ENCODE data around the gene CAMTA1.
"Not testable (repeated sequence)": the region's sequence is repeated elsewhere in the genome, so short reads cannot be mapped to it uniquely, and the experiment has no call there.

The CAMTA1 gene

DNA sequence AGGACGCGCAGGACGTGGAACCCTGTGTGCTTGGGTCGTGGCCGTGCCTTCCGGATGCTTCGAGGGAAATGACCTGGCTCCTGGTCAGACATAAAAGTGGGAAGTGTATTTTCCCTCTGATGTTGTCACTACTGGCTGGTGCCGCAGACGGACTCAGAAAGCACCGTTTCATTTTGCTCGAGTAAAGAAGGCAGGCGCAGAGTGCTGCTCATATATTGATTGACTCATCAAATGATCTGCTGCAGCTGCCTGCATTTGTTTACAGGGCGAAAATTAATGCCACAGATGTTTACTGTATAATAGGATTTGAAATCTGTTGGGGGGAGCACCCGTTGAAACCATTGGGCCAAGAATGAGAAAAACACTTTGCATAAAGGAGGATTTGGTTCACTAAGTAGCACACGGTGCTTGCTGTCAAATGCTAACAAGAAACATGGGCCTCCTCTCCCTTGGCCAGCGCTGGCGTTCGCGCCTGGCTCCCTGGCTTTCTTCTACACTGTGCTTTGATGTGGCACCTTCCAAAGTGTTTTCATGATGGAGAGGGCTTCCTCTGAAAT is 365.5 kb downstream of the CAMTA1 start:
- no peak for DNase-seq (ENCODE audit: low read depth)

DNA sequence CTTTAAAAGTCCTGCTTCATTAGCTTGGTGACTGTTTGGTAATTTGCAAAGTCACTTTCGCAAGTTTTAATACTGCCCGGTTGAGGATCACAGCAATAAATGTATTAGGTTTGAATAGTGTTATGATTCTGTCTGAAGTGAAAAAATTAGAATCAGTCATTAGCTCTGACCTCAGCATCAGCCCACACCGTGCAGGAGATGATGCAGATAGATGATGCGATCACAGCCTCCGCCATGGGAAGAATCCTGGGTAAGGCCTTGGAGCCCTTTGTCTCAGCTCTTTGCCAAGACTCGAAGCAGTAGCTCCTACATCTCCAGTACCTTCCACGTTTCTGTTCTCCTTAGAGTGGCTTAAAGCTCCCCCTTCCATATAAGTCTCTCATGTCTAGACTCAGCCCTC is 366.7 kb downstream of the CAMTA1 start:
- no peak for DNase-seq (ENCODE audit: low read depth)

GRCh38 chr1:7152655-7153054 is 367.4 kb downstream of the CAMTA1 start:
- no peak for DNase-seq (ENCODE audit: low read depth)

- no peak for DNase-seq (ENCODE audit: low read depth)
These were observed 368.2 kb downstream of the CAMTA1 start for GRCh38 chr1:7153464-7153863.

GRCh38 chr1:7159116-7159781 is 374.0 kb downstream of the CAMTA1 start:
- DNase-seq (ENCODE audit: low read depth) = no peak

- DNase-seq (ENCODE audit: low read depth) = not testable (repeated sequence)
These were observed 383.3 kb downstream of the CAMTA1 start for GRCh38 chr1:7168554-7168953.

DNA sequence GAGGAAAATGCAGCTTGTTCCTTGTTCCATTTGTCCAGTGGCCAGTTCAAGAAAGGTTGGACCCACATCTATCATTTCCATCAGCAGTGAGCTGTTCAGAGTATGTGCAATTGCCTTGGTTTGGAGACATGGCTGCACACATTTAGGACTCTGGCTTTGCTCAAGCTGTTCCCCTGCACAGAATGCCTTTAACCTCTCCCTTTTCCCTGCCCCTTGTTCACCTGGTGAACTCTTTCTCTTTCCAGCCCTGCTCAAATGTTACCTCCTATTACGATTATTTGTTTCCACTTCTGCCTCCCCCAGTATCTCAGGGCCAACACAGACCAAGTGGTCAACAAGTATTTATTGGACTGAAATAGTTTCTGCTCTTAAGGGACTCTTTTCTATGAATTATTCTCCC is 385.9 kb downstream of the CAMTA1 start:
- DNase-seq (ENCODE audit: low read depth) = no peak

GRCh38 chr1:7171574-7171973 is 386.3 kb downstream of the CAMTA1 start:
- no peak for DNase-seq (ENCODE audit: low read depth)

- no peak for DNase-seq (ENCODE audit: low read depth)
These were observed 387.6 kb downstream of the CAMTA1 start for GRCh38 chr1:7172804-7173203.

DNA sequence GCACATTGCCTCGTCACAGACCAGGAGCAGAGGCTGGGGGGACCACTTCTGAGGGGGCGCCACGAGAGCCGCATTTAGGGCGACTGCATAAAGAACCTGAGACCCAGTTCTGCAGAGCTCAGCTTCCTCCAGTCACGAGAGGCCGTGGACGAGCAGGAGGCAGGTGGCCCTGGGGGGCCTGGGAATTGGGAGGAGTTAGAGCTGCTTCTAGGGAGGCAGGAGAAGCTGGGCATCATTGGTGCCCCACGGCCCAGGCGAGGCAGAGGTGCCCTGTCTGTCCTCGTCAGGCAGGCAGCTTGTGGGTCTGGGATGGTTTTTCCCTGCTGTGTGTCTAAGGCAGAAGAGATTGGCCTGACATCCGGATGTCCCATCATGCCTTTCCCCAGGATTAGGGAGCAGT is 389.3 kb downstream of the CAMTA1 start:
- no peak for DNase-seq (ENCODE audit: low read depth)

- DNase-seq (ENCODE audit: low read depth) = no peak
These were observed 390.0 kb downstream of the CAMTA1 start for GRCh38 chr1:7174980-7175906.

DNA sequence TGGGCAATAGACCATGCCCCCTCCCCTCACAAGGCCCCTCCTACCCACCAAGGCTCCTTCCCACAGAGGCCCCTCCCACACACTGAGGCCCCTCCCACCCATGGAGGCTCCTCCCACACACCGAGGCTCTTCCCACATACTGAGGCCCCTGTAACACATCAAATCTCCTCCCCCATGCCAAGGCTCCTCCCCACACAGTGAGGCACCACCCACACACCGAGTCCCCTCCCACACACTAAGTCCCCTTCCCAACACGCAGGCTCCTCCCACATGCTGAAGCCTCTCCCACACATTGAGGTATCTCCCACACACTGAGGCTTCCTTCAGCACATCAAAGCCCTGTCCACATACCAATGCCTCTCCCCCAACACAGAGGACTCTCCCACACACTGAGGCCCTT is 391.8 kb downstream of the CAMTA1 start:
- no peak for DNase-seq (ENCODE audit: low read depth)

DNA sequence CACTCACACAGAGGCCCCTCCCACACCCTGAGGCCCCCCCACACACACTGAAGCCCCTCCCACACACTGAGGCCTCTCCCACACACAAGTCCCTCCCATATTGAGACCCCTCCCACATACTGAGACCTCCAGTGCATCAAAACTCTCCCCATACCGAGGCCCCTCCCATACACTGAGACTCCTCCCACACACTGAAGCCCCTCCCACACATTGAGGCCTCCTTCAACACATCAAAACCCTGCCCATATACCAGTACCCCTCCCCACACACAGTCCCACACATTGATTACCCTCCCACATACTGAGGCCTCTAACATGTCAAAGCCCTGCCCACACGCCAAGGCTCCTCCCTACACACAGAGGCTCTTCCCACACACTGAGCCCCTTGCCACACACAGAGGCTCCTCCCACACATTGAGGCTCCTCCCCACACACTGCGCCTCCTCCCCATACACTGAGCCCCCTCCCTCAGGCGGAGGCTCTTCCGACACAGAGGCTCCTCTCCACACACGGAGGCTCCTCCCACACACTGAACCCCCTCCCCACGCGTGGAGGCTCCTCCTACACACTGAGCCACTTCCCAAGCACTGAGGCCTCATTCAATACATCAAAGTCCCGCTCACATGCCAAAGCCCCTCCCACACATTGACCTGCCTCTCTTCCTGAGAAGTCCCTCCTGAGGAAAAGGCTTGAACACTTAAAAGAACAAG is 392.3 kb downstream of the CAMTA1 start:
- DNase-seq (ENCODE audit: low read depth) = no peak

DNA sequence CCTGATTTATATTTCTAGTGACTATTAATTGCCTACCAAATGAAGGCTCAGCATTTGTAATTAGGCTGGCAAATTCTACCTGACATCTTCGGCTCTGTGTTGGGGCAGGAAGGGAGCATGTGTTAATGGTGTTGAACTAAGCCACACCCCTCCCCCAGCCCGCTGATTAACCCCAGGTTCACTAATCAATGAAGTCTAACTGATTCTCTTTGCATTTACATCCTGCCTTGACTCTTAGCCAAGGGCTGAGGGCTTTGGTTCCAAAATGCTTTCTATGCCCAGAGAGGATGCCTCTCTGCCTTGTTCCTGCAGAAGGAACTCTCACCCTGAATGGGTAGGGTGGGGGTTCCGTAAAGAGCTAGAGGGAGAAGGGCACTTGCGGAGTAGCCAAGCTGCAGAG is 393.1 kb downstream of the CAMTA1 start:
- no peak for DNase-seq (ENCODE audit: low read depth)

DNA sequence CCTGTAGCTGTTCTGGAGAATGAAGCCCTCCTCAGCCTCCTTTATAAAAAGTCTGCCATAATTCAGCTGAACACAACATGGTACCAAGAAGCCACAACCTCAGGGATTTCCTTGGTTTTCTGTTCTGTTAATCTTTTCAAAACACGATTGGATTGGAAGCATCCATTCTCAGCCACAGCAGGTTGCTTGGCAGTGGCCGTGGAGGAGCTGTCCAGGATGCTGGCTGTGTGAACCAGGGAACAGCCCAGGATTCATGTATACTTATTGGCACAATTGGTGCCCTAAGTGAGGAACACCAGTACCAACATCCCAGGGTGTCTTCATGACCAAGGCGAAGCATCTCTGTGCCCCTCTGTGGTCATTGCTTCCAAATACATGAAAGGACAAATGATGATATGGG is 393.5 kb downstream of the CAMTA1 start:
- DNase-seq (ENCODE audit: low read depth) = no peak

GRCh38 chr1:7185721-7186120 is 400.5 kb downstream of the CAMTA1 start:
- DNase-seq (ENCODE audit: low read depth) = no peak

- DNase-seq (ENCODE audit: low read depth) = no peak
These were observed 401.3 kb downstream of the CAMTA1 start for GRCh38 chr1:7186382-7187111.

- DNase-seq (ENCODE audit: low read depth) = no peak
These were observed 401.8 kb downstream of the CAMTA1 start for GRCh38 chr1:7187112-7187493.

DNA sequence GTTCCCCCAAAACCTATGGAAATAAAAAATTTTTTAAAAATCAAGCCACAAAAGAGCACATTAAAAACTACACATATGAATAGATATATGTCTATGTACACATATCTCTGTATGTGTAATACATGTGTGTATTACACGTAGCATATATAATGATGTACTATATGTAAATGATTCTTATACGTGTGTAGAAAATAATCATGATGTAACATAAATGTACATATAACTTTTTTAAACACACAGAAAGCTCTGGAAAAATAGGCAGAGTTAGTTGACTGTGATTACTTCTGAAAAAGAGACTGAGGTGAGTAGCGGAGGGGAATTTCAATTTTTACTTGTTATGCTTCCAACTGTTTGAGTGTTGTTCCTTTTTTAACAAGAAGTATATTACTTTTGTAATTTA is 405.0 kb downstream of the CAMTA1 start:
- DNase-seq (ENCODE audit: low read depth) = no peak

DNA sequence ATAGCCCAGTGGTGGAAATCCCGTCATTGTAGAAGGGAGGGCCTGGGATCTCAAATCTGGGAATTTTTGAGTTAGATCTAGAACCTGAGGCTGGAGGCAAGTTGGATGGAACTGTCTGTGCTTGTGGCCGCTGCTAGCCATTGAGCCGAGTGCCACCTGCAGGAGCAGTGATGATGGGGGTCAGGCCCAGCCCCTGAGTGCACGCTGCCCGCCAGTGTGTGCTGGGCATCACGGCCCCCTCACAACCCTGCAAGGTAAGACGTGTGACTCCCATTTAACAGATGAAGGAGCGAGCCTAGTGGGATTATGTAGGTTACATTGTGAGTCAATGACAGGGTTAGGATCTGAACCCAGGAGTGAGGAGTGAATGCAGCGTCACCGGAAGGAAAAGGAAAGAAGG is 407.2 kb downstream of the CAMTA1 start:
- no peak for DNase-seq (ENCODE audit: low read depth)

DNA sequence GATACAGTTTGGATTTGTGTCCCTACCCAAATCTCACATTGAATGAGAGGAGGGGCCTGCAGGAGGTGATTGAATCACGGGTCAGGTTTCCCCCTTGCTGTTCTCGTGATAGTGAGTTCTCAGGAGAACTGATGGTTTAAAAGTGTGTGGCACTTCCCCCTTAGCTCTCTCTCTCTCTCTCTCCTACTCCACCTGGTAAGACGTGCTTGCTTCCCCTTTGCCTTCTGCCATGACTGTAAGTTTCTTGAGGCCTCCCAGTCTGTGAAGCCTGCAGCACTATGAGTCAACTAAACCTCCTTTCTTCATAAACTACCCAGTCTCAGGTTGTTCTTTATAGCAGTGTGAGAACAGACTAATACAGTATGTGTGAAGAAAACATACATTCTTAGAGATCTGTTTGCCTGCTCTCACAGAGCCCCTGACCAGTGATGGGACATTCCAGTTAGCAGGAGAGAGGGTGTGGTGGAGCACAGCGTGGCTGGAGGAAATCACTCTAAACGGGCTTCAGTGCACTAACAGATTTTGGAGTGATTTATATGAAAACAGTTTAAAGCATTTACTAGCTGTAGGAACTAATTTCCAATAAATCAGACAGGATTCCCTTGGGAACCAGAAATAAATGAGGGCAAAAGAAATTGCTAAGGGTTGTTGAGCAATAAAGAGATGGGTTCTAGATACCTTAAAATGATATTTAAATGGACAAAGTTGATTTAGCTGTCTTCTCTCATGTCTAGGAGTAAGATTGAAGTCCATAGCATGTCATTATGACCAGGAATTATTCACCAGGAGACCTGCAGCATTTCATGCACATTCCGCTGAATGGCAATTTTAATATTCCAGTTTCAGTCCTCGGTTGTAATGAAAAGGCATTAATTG is 411.0 kb downstream of the CAMTA1 start:
- no peak for DNase-seq (ENCODE audit: low read depth)
